GM11168 (cell line): ENCODE measurements around the gene HLA-DOA.

ENCODE experiments used
- in situ Hi-C: fragments of 300-500 bp; cut with MboI; formaldehyde crosslinking; loops from one replicate; pipeline ENCODE4 v1.12.0; 2022; ENCODE audit warnings: low sequenced_read_pairs; ENCODE audit not compliant: unreplicated experiment

HLA-DOA gene

DNA sequence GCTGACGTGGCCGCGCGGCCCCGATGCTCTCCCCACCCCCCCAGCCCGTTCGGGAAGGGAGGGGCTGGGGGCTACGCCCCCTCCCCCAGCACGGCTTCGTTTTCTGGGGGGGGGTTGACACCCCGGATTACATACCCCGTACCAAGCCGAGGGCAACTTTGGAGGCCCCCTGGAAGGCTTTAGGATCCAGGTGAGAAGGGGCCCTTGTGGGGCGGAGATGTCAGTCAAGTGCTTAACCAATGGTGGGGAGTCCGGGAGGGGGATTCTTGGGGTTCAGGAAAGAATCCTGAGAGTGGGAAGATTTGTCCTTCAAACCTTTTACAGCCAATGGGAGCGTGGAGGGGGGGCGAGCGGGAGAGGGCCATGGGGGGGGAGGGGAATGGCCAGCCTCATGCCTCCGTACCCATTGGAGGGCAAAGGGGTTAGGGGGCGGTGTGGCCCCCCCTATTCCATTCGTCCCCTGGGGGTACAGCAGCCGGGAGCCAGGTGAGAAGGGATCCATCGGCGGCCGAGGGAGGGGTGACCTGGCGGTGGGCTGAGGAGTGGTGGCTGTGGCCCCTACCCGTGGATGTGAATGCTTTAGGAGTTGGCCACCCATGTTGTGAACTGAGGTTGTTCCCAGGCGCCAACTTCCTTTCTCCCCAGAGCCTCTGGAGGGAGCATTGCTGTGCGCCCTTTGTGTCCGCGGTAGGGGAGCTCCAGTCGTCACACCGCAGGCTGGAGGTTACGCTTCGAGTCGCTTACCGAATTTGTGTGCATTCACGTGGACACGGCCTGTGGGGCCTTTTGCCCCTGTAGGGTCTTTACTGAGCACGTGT, 40.3 kb downstream of the HLA-DOA start:
- in situ Hi-C loops = no loop called here

DNA sequence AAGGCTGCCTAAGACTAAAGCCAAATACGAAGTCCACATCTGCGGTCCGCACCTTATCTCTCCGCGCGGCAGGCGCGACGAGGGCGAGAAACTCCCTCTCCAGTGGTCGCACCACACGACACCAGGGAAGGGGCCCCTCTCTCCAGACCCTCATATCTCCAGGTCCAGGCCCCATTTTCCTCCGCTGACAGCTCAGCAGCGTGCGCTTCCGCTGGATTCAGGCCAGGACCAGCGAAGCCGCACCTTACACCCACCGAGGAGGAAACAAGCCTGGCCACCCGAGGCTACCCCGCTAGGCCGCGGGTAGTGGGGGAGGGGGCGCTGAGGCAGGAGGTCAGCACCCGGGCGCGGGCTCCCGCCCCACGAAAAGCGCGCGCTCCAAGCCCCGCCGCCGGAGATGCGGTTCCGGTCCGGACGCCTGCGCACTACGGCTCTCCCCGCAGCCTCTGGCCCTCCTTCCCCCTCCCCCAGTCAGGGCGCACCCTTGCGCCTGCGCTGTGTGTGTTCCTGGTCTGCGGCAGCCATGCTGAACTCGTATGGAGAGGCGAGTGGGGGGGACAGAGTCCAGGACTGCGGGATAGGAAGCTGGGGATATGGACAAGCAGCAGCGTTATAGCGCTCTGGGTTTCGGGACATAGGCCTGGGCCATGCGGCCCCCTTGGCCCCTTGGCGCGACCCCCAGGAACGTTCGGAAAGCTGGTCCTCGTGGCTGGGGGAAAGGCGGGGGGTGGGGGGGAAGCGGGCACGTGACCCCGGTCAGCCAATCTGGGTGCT, 41.1 kb downstream of the HLA-DOA start, which contains the start of gene BRD2:
TSS of gene BRD2 (plus strand) at position 502 of the 774 bp plus-strand sequence. CDS start 4,305 bp downstream, outside the sequence.
- in situ Hi-C loops = no loop called here

GRCh38 chr6:32967151-32968091, 42.0 kb downstream of the HLA-DOA start:
- in situ Hi-C loops = no loop called here

DNA sequence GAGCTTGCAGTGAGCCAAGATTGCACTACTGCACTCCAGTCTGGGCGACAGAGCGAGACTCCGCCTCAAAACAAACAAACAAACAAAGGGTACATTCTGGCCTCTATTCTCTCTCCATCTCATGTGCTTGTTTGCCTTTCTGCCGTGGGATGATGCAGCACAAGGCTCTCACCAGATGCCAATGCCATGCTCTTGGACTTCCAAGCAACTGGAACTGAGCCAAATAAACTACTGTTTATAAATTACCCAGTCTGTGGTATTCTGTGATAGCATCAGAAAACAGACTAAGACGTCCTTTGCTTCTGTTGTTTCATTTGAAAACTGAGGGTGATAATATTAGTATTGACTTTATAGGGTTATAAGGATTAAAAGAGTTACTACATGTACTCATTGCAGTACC, 44.6 kb downstream of the HLA-DOA start:
- in situ Hi-C loops = no loop called here

DNA sequence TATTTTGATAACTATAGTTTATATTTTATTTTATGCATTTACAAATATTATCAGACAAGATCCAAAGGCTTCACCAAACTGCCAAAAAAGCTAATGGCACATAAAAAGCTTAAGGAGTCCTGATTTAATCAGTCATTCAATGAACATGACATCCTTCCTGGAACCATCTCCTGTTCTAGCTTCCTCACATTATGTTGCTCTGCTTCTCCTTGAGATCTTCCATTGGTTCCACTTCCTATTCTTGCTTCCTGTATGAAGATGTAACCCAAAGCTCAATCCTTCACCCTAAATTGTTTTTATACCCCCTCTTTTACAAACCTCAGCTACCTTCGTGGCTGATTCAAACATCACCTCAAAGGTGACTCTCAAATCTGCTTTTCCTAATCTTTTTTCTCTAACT, 45.5 kb downstream of the HLA-DOA start:
- in situ Hi-C loops = no loop called here

DNA sequence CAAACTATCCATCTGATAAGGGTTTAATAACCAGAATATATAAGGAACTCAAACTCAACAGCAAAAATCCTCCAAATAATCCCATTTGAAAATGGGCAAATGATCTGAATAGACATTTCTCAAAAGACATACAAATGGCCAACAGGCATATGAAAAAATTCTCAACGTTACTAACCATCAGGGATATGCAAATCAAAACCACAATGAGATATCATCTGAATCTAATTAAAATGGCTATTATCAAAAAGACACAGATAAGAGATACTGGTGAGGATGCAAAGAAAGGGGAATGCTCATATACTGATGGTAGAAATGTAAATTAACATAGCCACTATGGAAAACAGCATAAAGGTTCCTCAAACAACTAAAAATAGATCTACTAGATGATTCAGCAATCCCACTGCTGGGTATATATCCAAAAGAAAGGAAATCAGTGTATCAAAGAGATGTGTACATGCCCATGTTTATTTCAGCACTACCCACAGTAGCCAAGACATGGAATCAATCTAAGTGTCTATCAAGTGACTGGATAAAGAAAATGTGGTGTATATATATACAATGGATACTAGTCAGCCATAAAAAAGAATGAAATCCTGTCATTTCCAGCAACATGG, 47.1 kb downstream of the HLA-DOA start:
- in situ Hi-C loops = no loop called here

- in situ Hi-C loops = no loop called here
Measured at GRCh38 chr6:32960563-32960962, 48.8 kb downstream of the HLA-DOA start.

- in situ Hi-C loops = no loop called here
Measured at GRCh38 chr6:32956176-32956575, 53.2 kb downstream of the HLA-DOA start.

DNA sequence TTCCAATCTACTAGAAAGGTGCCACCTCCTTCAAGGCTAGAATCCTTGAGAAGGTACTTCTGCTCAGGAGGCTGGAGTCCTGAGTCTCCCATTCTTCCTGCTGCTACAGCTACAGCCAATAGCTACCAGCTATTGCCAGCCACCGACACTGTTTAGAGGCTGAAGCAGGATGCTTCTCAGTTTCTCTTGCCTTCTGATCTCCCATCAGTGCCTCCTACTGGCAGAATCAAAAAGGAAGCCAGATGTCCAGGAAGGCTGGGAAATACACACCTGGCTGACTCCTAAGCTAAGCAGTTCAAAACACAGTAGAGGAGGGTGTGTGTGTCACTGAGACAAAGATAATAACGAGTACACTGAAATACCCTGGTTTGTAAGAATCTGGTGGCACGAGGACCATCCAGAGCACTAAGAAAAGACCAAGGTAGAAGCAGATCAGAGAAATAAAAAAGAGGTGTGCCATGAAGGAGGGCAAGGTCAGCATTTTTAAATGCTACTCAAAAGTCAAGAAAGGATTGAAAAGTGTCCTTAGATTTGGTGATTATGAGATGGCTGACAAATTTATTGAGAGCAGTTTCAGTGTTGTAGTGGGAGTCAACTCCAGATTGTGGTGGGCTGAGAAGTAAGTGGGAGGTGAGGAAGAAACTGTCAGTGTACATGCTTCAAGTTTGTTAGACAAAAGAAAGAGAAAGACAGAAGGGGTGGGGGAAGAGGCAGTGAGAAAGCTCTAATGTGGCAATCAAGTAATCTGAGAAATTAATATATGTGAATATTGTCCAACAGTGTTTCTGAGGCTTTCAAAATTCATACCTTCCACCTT, 54.2 kb downstream of the HLA-DOA start:
- in situ Hi-C loops = no loop called here

GRCh38 chr6:32954267-32954666, 55.1 kb downstream of the HLA-DOA start:
- in situ Hi-C loops = no loop called here
